G401 (cell line): ENCODE measurements around the gene ABTB1. TPM values are rescaled to one million over a fixed set of nuclear protein-coding genes. Genes with fewer than 3 reads are reported as not detected.
A peak's percentile ranks its signal among the peaks of the same experiment; 100 is the strongest.

ENCODE experiments used
- DNase-seq: peaks from one replicate; pipeline ENCODE4 v3.0.0-alpha.2; 2015; ENCODE audit warnings: low spot score
- in situ Hi-C: cut with HindIII; loops from 2 replicates; pipeline ENCODE4 v1.10.0; 2016; ENCODE audit warnings: low sequenced_read_pairs, mixed read lengths
- total RNA-seq: library from RNA; depleted of rRNA; stranded (reverse); fragments of >200 nt; shearing (Covaris generic); gene quantifications from 2 replicates; pipeline ENCODE4 v1.2.3, GENCODE V29; 2014

Gene ABTB1
- total RNA-seq, 1 experiment from 2014 or later, result 4.8 TPM

- in situ Hi-C loops, result no loop called here
- DNase-seq, result no peak
These were observed 3.1 kb upstream of the ABTB1 start for GRCh38 chr3:127669541-127670228.

GRCh38 chr3:127670229-127670559 is 2.6 kb upstream of the ABTB1 start:
- in situ Hi-C loops, result no loop called here
- DNase-seq, result no peak

GRCh38 chr3:127670761-127671522 is 1.8 kb upstream of the ABTB1 start:
- in situ Hi-C loops, result no loop called here
- no peak for DNase-seq

DNA sequence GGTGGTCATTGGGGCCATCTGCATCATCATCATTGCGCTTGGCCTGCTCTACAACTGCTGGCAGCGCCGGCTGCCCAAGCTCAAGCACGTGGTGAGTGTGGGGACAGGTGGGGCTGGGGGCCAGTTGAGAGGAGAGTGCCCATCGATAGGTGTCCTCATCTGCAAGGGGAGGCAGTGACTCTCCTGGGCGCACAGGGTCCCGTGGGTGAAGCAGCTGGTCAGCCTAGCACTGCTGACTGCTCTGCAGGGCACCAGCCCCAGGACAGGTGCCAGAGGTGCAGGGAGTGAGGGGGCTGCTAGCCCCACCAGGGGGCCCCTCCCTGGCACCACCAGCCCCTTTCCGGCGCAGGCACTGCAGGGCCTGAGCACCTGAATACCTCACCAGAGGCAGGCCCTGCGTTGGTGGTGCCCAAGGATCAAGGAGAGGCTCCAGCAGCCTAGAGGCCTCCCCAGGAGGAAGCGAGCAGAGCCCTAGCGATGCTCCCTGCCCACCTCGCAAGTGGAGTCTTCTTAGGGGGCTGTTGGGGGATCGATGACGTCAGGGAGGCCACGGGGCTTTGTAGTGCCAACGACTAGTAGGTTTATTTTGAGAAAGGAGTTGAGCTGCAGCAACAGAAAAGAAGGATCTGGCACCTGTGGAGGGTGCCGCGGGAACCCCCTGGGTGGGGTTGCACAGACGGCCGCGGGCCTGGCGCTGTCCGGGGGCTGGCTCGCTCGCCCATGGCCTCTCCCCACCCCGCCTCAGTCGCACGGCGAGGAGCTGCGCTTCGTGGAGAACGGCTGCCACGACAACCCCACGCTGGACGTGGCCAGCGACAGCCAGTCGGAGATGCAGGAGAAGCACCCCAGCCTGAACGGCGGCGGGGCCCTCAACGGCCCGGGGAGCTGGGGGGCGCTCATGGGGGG is 976 bp upstream of the ABTB1 start:
- DNase-seq, result no peak
- in situ Hi-C loops, result no loop called here

DNA sequence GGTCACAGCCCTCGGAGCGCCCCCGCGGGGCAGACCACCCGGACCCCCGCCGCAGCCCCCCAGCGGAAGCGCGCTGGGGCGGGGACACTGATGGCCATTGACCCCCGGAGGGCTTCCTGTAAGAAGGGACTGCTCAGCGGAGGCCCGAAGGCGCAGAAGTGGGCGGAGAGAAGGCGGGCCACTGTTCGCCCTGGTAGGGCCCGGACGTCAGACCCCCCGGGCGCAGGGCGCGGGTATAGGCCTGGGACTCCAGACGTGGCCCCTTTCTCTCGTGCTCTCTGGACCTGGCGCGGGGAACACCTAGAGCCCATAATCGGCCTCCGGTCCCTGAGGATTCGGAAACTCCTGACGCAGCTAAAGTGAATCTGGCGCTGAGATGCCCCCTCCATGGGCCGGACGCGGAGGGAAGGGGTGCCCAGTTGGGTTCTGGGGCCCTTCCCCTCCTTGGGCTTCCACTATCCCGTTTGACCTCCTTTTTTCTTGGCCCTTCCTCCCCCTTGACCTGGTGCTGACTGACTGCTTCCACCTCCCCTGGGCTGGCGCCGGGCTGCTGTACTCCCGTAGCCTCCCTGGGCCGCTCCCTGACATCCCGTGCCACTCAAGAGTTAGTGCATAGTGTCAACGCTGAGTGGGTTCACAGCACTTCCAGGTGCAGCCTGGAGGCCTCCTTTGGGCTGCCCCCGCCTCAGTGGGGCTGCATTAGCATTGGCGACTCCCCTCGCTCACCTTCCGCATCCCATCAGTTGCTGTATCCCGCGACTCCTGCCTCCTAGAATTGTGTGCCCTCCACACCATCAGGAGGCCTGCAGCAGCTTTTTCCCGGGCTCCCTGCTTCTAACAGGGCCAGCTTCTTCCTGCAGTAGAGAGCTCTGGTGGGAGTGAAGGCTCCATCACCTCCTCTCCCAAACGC is 694 bp downstream of the ABTB1 start:
- DNase-seq, result peak; percentile 65

GRCh38 chr3:127674101-127674721 is 1.5 kb downstream of the ABTB1 start:
- in situ Hi-C loops, result no loop called here
- DNase-seq, result no peak

More for the DNA sequence above, 694 bp downstream of the ABTB1 start:
- in situ Hi-C loops, result no loop called here

DNA sequence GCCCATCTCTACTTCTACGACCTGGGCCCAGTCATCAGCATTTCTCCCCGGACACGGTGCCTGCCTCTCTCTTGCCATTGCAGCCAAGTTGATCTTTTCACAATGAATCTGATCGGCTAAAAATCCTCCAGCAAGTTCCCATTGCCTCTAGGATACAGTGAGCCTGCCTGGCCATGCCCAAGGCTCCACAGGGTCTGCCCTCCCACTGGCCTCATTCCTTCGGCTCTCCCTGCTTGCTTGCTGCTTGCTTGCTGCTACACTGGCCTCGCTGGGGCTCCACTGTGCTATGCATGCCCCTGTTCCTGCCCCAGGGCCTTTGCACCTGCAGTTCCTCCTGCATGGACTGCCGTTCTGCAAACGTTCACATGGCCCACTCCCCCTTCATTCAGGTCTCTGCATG is 2.0 kb downstream of the ABTB1 start:
- in situ Hi-C loops, result no loop called here
- DNase-seq, result no peak

GRCh38 chr3:127675651-127676391 is 3.1 kb downstream of the ABTB1 start:
- in situ Hi-C loops, result no loop called here
- DNase-seq, result no peak

- in situ Hi-C loops, result no loop called here
- DNase-seq, result no peak
These were observed 3.7 kb downstream of the ABTB1 start for GRCh38 chr3:127676456-127676855.

- no peak for DNase-seq
- in situ Hi-C loops, result no loop called here
These were observed 4.2 kb downstream of the ABTB1 start for GRCh38 chr3:127676921-127677351.

DNA sequence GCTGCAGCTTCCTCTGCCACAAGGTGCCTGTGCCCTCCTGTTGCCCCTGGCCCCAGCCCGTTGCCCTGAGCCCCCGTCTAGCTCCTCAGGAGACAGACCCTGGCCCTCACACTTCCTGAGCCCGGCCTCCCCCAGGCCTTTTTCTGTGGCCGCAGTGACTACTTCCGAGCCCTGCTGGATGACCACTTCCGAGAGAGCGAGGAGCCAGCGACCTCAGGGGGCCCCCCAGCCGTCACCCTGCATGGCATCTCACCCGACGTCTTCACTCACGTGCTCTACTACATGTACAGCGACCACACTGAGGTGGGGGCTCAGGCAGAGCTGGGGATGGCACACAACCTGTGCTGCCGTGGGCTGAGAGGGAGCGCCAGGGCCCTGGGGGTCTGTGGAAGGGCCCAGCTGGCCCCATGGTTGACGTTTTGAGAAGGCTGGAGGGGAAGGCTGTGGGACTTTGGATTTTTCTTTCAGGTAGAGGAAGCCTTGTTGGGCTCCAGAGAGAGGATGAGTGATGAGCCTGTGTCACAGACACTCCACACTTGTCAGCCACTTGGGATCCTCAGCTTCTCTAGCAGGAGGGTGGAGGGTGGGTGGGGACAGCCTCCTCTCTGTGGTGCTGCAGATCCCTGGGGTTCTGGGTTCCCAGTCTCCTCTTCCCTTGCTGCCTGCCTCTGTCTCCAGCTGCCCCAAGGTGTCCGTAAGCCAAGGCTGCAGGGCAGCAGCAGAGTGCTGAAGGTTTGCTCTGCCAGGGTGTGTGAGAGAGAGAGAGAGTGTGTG is 5.0 kb downstream of the ABTB1 start:
- in situ Hi-C loops, result no loop called here
- DNase-seq, result no peak

GRCh38 chr3:127678315-127678599 is 5.5 kb downstream of the ABTB1 start:
- no peak for DNase-seq
- in situ Hi-C loops, result no loop called here

DNA sequence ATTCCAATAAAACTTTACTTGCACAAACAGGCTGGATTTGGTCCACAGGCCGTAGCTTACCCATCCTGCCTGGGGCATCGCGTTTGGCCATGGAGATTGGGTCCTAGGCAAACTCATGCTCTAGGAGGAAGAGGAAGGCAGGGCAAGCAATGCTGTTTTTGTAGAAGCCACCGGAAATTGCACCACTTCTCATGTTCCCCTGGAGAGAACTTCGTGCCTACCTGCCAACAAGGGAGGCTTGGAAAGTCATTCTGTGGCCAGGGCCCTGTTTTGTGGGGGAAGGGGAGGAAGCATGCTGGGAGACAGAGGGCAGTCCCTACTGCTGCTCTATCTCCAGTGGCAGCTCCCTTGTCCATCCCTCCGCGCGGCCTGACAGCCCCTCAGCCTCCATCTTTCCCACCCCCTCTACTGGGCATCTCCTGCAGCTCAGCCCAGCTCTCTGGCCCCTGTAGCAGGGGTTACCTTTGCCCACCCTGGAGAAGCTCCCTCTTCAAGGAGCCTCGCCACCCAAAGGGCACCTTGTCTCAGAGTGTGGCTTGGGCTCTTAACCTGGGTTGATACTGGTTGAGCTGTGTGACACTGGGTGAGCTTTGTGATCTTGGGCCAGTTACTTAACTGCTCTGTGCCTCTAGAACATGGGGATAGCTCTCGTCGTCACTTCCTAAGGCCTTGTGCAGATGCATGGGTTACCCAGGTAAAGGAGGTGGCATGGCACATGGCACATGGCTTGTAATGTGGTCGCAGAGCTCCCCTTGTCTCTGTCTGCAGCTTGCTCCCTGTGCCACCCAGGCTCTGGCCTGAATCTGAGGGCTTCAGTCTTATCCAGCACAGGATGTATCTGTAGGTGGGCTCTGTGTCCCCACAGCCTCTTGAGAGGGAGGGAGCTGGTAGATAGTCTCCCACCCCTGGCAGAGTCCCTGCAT is 6.1 kb downstream of the ABTB1 start:
- in situ Hi-C loops, result no loop called here
- DNase-seq, result no peak

DNA sequence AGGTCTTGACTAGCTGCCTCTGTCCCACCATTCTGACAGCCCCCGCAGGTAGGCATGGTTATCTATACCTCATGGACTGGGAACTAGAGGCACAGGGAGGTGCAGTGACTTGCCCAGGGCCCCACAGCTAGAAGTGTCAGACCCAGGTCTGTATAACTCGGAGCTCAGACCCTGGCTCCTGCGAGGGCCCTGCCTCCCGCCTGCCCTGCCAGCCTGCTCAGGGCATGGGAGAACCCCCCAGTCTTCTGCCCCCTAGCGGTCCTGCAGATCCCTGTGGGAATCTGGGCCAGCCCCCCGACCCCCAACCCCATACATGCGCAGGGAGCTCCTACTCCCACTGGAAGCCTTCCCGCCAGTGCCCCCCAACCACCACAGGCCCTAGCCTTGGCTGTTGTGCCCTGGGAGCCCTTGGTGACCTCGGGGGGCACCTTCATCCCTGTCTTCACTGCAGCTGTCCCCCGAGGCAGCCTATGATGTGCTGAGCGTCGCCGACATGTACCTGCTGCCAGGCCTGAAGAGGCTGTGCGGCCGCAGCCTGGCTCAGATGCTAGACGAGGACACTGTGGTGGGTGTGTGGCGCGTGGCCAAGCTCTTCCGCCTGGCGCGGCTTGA is 6.9 kb downstream of the ABTB1 start:
- in situ Hi-C loops, result no loop called here
- DNase-seq, result no peak

GRCh38 chr3:127680146-127680661 is 7.5 kb downstream of the ABTB1 start:
- in situ Hi-C loops, result no loop called here
- DNase-seq, result no peak

DNA sequence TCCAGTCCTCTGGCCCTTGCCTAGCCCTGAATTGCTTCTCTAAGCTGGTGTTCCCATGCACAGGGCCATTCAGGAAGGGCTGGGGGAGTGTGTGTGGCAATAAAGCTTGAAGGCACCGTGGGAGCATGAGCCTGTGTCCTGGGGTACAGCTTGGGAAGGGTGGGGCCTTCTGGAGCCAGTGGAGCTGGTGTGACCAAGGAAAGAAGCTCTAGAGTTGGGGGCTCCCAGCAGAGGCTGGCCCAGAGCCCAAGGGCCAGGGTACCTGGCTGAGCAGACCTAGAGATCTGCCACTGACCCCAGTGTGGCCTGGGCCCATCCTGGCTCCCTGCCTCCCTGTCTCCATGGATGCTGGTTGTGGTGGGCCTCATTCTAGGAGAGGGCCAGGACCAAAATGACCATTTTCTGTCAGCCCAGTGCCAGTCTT is 8.1 kb downstream of the ABTB1 start:
- DNase-seq, result no peak
- in situ Hi-C loops, result no loop called here
